ENCODE measurements around the gene MOB3A.

DNA sequence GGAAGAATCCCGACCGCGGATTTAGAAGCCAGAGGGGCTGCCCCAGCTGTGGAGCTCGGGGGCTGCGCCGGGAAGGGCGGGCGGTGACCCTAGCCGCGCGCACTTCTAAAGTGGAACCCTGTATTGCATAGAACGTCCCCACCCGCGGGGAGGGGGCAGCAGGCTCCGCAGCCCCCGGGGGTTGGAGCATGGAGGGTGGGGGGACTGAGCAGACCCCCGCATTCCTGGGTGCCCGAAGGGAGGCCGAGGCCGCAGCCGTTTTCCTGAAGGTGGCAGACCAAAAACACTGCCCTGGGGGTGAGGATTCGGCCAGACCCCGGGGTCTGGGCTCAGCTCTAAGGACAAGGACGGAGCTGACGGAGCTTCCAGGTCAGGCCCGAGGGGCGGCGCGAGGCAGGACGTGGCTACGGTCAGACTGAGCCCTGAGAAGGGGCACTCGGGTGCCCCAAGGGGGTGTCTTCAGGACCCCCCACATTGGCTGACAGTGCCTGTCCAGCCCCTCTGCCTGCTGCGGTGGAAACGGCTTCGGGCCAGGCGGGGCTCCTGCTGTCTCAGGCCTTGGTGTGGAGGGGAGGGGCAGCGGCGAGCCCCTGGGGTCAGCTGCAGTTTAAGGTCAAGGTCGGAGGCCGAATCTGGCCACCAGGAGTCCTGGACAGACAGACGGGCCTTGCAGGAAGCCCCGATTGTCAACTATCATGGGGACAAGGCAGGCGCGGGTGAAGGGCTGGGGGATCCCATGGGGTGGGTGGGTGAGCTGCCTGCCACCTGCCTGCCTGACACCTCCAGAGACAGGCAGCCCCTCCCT lies 57.6 kb downstream of the MOB3A start:
- TF ChIP-seq, protein P1, sequence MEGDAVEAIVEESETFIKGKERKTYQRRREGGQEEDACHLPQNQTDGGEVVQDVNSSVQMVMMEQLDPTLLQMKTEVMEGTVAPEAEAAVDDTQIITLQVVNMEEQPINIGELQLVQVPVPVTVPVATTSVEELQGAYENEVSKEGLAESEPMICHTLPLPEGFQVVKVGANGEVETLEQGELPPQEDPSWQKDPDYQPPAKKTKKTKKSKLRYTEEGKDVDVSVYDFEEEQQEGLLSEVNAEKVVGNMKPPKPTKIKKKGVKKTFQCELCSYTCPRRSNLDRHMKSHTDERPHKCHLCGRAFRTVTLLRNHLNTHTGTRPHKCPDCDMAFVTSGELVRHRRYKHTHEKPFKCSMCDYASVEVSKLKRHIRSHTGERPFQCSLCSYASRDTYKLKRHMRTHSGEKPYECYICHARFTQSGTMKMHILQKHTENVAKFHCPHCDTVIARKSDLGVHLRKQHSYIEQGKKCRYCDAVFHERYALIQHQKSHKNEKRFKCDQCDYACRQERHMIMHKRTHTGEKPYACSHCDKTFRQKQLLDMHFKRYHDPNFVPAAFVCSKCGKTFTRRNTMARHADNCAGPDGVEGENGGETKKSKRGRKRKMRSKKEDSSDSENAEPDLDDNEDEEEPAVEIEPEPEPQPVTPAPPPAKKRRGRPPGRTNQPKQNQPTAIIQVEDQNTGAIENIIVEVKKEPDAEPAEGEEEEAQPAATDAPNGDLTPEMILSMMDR (IDR thresholded peaks at IDR 0.05; ENCODE audit: low read depth, low read length, missing input control), result no peak
- TF ChIP-seq REST (IDR thresholded peaks at IDR 0.05), result no peak
- no peak for TF ChIP-seq YY1 (IDR thresholded peaks at IDR 0.05)
- TF ChIP-seq RAD21 (IDR thresholded peaks at IDR 0.05), result no peak
- TF ChIP-seq SP1 (IDR thresholded peaks at IDR 0.05), result no peak
- TF ChIP-seq TAF1 (conservative IDR thresholded peaks at IDR 0.05), result no peak
- TF ChIP-seq GABPA (IDR thresholded peaks at IDR 0.05 in 1 of 2, conservative IDR thresholded peaks at IDR 0.05 in 1 of 2), result no peak
- TF ChIP-seq JUND (IDR thresholded peaks at IDR 0.05), result no peak
- TF ChIP-seq, protein P2, sequence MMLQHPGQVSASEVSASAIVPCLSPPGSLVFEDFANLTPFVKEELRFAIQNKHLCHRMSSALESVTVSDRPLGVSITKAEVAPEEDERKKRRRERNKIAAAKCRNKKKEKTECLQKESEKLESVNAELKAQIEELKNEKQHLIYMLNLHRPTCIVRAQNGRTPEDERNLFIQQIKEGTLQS (IDR thresholded peaks at IDR 0.05), result no peak
- TF ChIP-seq FOXA1 (IDR thresholded peaks at IDR 0.05), result no peak
- no peak for TF ChIP-seq EGR1 (IDR thresholded peaks at IDR 0.05; ENCODE audit: low read depth in 2 of 2)
- TF ChIP-seq HNF4A (conservative IDR thresholded peaks at IDR 0.05), result no peak
- TF ChIP-seq, protein P3, sequence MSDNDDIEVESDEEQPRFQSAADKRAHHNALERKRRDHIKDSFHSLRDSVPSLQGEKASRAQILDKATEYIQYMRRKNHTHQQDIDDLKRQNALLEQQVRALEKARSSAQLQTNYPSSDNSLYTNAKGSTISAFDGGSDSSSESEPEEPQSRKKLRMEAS (IDR thresholded peaks at IDR 0.05), result no peak
- TF ChIP-seq ZBTB33 (IDR thresholded peaks at IDR 0.05), result no peak
